ENCODE data around the gene ANGEL1. TPM values are rescaled to one million over a fixed set of nuclear protein-coding genes. Genes with fewer than 3 reads are reported as not detected.

Gene ANGEL1
- total RNA-seq, 2 donors from 2014 or later: 10.6 to 10.7 TPM

- Mint-ChIP-seq H3K27me3 (no peaks in the 10 kb centered on the region), H3K27ac (peak overlapping the region; percentile 81), H3K4me3 (peak overlapping the region; percentile 57), H3K36me3 (ENCODE audit: low read depth) (no peaks in the 10 kb centered on the region), H3K9me3 (no peaks in the 10 kb centered on the region), H3K4me1 (peaks cover 4% of the 10 kb centered on the region)
- no peak for ATAC-seq (replicated peaks)
Observed at GRCh38 chr14:76768671-76769500, 43.8 kb downstream of the ANGEL1 start.

DNA sequence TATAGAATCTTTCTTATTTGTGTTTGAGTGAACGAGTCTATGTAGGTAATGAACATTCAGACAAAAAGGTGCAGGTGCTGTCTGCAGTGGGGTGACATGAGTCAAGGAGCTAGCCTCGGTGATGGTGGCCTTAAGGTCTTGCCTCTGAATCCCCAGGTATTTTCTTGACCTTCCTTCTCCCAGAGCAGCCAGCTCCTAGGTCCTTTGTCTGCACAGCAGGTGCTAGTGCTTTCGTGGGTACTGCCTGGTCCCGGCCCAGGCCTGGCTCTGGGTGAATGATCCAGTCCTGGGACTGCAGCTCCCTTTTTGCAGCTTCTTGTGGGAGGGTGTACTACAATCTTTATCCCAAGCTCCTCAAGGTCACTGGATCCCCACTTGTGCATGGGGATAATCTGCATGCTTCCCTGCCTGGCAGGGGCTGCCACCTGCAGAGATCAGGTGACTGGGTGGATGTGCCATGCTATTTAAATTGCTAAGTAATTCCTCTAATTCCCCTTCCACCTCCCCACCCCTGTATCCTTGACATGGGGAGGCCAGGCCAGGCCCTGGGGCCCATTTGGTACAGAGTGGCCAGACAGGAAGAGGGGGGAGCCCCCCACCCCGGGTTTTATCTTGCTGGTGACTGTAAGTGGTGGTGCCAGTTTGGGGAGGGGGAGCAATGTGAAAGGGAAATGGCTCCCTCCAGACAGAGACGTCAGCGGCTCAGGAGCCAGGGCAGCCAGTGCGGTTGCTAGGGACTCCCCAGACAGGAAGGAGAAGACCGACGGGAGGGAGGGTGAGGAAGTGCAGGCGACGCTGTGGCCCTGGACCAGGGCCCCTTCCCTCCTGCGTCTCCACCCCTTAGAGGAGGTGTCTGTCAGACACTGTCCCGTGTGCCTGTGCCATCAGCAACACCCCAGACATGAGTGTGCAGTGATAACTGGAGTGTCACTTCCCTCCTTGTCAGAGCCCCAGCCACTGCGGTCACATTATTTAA is 44.7 kb downstream of the ANGEL1 start:
- Mint-ChIP-seq H3K36me3 (ENCODE audit: low read depth) (no peaks in the 10 kb centered on the region), H3K4me1 (peaks cover 8% of the 10 kb centered on the region), H3K27me3 (no peaks in the 10 kb centered on the region), H3K9me3 (no peaks in the 10 kb centered on the region), H3K27ac (peak overlapping the region; percentile 81), H3K4me3 (peak overlapping the region; percentile 57)
- ATAC-seq (replicated peaks): peak; percentile 99

- no peak for ATAC-seq (replicated peaks)
- Mint-ChIP-seq H3K27ac (peak overlapping the region; percentile 59), H3K4me1 (peaks cover 15% of the 10 kb centered on the region), H3K4me3 (no peak overlapping the region), H3K36me3 (ENCODE audit: low read depth) (no peaks in the 10 kb centered on the region), H3K9me3 (no peaks in the 10 kb centered on the region), H3K27me3 (no peaks in the 10 kb centered on the region)
Observed at GRCh38 chr14:76765461-76765931, 47.2 kb downstream of the ANGEL1 start.

DNA sequence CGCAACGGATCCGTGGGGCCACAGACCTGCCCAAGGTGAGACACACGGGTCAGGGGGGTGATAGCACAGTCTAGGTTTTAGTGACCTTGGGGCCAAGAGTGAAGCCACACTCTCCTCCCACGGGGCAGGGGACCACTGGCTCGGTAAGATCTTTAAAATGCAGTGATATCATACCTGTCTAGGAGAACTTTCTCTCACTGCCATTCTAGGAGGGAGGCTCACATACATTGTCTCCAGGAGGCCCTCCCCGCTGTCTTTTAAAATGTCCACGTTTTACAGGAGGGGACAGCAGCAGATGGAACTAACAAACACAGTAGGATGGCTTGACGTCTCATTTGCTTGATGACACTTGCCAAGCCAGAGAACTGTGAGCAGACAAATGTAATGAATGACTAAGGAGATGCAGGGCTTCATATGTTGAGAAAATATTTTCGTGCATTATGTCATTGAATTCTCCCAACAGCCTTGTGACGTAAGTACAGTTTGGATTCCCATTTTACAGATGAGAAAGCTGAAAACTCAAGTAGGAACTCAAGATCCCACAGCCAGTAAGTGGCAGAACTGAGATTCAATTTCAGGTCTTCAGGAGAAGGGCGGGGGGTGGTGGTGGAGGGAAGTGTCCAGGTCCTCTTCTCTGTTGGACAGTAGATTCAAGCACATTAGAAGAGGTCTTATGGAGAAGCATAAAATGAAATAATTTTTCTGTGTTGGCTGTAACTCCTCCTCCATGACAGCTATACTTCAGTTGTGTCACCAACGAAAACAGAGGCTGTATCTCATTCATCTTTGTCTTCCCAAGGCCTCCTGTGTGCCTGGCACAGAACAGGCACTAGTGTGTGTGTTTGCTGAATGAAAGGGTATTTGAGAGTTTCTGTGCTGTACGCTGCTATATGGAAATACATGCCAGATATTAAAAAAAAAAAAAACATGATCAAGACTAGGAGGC is 49.3 kb downstream of the ANGEL1 start:
- Mint-ChIP-seq H3K27ac (no peak overlapping the region), H3K27me3 (no peaks in the 10 kb centered on the region), H3K36me3 (ENCODE audit: low read depth) (no peaks in the 10 kb centered on the region), H3K4me1 (peaks cover 15% of the 10 kb centered on the region), H3K4me3 (peak overlapping the region; percentile 85), H3K9me3 (no peaks in the 10 kb centered on the region)
- ATAC-seq (replicated peaks): no peak

- Mint-ChIP-seq H3K36me3 (ENCODE audit: low read depth) (no peaks in the 10 kb centered on the region), H3K9me3 (no peaks in the 10 kb centered on the region), H3K4me3 (peak overlapping the region; percentile 85), H3K4me1 (peaks cover 15% of the 10 kb centered on the region), H3K27ac (peak overlapping the region; percentile 66), H3K27me3 (peaks cover 4% of the 10 kb centered on the region)
- no peak for ATAC-seq (replicated peaks)
Observed at GRCh38 chr14:76762411-76763095, 50.1 kb downstream of the ANGEL1 start.

DNA sequence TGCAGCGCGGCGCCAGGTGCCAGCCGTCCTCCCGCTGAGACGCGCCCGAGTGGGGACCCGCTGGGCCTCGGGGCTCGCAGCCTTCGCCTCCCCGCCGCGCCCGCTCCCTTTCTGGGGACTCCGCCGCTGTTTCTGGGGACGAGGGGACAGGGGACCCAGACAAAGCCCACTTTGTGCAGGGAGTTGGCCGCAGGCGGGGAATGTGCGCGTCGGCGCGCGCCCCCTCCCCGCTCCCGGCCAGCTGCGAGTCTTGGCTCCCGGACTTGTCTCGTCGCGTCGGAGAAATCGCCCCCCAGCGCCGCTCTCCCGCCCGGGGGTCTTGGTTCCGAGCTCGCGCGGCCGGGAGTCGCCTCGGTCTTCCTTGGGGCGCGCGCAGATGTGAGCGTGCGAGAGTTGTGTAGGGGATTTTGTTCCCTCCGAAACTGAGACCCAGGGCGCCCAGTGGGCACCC is 50.7 kb downstream of the ANGEL1 start:
- ATAC-seq (replicated peaks): no peak
- Mint-ChIP-seq H3K9me3 (no peaks in the 10 kb centered on the region), H3K27me3 (peaks cover 4% of the 10 kb centered on the region), H3K27ac (peak overlapping the region; percentile 66), H3K4me1 (peaks cover 15% of the 10 kb centered on the region), H3K4me3 (peak overlapping the region; percentile 85), H3K36me3 (ENCODE audit: low read depth) (no peaks in the 10 kb centered on the region)

DNA sequence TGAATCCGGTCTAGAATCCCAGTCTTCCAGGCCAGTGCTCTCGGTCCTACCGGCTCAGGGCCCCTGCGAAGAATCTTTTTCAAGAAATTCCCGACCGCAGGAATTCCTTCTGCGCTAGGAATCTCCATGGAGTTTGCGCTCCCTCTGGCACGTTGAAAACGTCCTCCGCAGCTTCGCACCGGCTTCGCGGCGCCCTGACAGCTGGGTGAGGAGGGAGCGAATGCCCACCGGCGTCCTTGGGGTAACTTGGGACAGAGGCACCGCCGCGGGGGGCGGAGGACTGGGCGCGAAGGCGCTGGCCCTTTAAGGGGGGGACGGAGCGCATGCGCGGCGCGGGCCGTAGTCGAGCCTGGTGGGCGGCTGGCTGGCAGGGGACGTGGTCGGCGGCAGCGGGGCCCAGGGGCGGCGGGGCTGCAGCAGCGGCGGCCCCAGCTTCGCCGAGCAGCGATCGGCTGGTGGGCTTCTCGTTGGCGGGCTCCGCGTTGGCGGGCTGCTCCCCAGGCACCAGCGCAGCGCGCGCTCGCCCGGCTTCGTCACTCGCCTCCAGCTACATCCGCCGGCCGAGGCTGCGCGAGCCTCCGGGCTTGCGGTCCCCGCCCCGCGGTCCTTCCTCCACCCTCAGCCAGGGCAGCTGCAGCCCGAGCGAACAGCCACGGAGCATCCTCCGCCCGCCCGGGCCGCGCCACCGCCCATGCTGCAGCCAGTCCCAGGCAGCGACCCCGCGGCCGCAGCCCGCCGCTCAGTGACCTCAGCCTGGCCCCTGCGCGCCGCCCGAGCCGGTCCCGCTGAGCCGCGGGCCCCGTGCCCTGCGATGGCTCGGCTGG is 51.3 kb downstream of the ANGEL1 start, which contains the start of gene VASH1:
Gene VASH1, plus strand, starts transcription at position 333 of the 824 bp plus-strand sequence. CDS start 1,354 bp downstream, outside the sequence.
- Mint-ChIP-seq H3K9me3 (no peaks in the 10 kb centered on the region), H3K4me3 (peak within 1 kb of the TSS; percentile 85), H3K27ac (peak within 1 kb of the TSS; percentile 66), H3K36me3 (ENCODE audit: low read depth) (no peaks in the 10 kb centered on the region), H3K27me3 (peaks cover 4% of the 10 kb centered on the region), H3K4me1 (peaks cover 15% of the 10 kb centered on the region)
- ATAC-seq (replicated peaks): peak; percentile 93

- peak overlapping the region; percentile 66 for H3K4me3 Mint-ChIP-seq
- H3K36me3 Mint-ChIP-seq (ENCODE audit: low read depth): no peaks in the 10 kb centered on the region
- H3K27ac Mint-ChIP-seq: no peak overlapping the region
- peaks cover 15% of the 10 kb centered on the region for H3K4me1 Mint-ChIP-seq
- peaks cover 4% of the 10 kb centered on the region for H3K27me3 Mint-ChIP-seq
- no peaks in the 10 kb centered on the region for H3K9me3 Mint-ChIP-seq
- no peak for ATAC-seq (replicated peaks)
Observed at GRCh38 chr14:76760331-76761135, 52.1 kb downstream of the ANGEL1 start.

GRCh38 chr14:76759589-76759988 is 53.1 kb downstream of the ANGEL1 start:
- no peak overlapping the region for H3K27ac Mint-ChIP-seq
- peak overlapping the region; percentile 66 for H3K4me3 Mint-ChIP-seq
- no peaks in the 10 kb centered on the region for H3K36me3 Mint-ChIP-seq (ENCODE audit: low read depth)
- peaks cover 10% of the 10 kb centered on the region for H3K4me1 Mint-ChIP-seq
- no peak for ATAC-seq (replicated peaks)
- peaks cover 4% of the 10 kb centered on the region for H3K27me3 Mint-ChIP-seq
- no peaks in the 10 kb centered on the region for H3K9me3 Mint-ChIP-seq

- Mint-ChIP-seq H3K27ac (no peak overlapping the region), H3K36me3 (ENCODE audit: low read depth) (no peaks in the 10 kb centered on the region), H3K4me1 (no peaks in the 10 kb centered on the region), H3K9me3 (no peaks in the 10 kb centered on the region), H3K4me3 (no peak overlapping the region), H3K27me3 (peaks cover 4% of the 10 kb centered on the region)
- ATAC-seq (replicated peaks): no peak
Observed at GRCh38 chr14:76756371-76756750, 56.3 kb downstream of the ANGEL1 start.

DNA sequence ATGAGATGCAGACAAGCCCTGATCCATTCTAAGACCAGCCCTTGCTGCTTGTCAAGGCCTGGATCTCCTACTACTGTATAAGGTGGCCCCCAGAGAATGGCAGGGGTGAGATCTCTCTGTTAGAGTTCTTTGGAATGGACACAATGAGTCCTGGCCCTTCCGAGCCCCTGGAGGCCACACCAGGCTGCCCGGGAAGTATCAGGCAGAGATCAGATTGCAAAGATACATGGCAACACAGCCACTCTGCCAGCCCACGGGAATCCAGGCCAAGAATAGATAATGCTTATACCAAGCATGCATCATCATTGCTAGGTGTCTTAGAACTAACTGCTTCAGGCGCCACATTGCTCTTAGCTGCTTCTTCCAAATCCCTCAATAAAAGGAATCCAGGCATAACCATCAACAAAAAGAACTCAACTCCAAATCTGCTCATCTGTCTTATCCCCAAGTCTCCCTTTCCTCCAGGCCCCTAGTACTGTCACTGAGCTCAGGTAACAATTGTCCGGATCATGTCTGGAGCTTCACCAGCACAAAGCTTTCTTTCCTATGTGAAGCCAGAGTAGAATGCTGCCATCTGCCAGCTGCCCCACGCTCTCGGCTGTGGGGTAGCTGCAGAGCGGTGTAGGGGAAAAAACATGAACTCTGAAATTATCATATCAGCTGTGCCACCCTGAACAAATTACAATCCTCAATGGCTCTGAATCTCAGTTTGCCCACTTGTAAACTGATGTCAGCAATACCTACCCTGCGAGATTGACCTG is 56.9 kb downstream of the ANGEL1 start:
- ATAC-seq (replicated peaks): no peak

More for the DNA sequence above, 56.9 kb downstream of the ANGEL1 start:
- no peaks in the 10 kb centered on the region for H3K36me3 Mint-ChIP-seq (ENCODE audit: low read depth)
- H3K27me3 Mint-ChIP-seq: peaks cover 4% of the 10 kb centered on the region
- H3K27ac Mint-ChIP-seq: no peak overlapping the region
- no peaks in the 10 kb centered on the region for H3K4me1 Mint-ChIP-seq
- no peak overlapping the region for H3K4me3 Mint-ChIP-seq
- H3K9me3 Mint-ChIP-seq: no peaks in the 10 kb centered on the region

Measured in activated T-helper 17 cell treated with anti-CD3 and anti-CD28 coated beads, Interleukin-2, amount 50 U/mL, for 72 hours (primary cell).